Tibial nerve (tissue), 3 donors: ENCODE results near the gene TOMM70.

Source experiments
- POLR2A ChIP-seq, 2 donors: fragments of 450-650 bp; IDR thresholded peaks; one replicate each; pipeline ENCODE4 v1.6.1; 2017; ENCODE audit warnings: antibody characterized with exemption in 2 of 2, mild to moderate bottlenecking in 2 of 2, moderate library complexity in 2 of 2
- TF ChIP-seq, protein P1 (sequence below), 5 experiments: fragments of 200-600 bp in 3 of 5; fragments of 450-650 bp in 2 of 5; sonication (generic) in 3 of 5; IDR thresholded peaks; one replicate each; pipeline ENCODE4 v1.5.1; 2016 to 2019; ENCODE audit warnings: antibody characterized with exemption in 5 of 5, mild to moderate bottlenecking in 3 of 5, moderate library complexity in 2 of 5

GRCh38 chr3:100352296-100353231, 48.3 kb downstream of the TOMM70 start:
- TF ChIP-seq, protein P1, sequence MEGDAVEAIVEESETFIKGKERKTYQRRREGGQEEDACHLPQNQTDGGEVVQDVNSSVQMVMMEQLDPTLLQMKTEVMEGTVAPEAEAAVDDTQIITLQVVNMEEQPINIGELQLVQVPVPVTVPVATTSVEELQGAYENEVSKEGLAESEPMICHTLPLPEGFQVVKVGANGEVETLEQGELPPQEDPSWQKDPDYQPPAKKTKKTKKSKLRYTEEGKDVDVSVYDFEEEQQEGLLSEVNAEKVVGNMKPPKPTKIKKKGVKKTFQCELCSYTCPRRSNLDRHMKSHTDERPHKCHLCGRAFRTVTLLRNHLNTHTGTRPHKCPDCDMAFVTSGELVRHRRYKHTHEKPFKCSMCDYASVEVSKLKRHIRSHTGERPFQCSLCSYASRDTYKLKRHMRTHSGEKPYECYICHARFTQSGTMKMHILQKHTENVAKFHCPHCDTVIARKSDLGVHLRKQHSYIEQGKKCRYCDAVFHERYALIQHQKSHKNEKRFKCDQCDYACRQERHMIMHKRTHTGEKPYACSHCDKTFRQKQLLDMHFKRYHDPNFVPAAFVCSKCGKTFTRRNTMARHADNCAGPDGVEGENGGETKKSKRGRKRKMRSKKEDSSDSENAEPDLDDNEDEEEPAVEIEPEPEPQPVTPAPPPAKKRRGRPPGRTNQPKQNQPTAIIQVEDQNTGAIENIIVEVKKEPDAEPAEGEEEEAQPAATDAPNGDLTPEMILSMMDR (IDR thresholded peaks at IDR 0.05), result no peak
- TF ChIP-seq POLR2A (IDR thresholded peaks at IDR 0.05), result no peak
